Stimulated activated CD8-positive, alpha-beta memory T cell treated with anti-CD3 and anti-CD28 coated beads, Interleukin-7, amount 100 ng/mL, for 48 hours (primary cell): ENCODE measurements around the gene EXOC6B.

ENCODE experiments used
- DNase-seq, 2 donors: peaks; one replicate each; pipeline ENCODE4 v3.0.0-alpha.2; 2020; ENCODE audit warnings: low read depth in 1 of 2; ENCODE audit errors: extremely low read depth in 1 of 2

Gene EXOC6B

GRCh38 chr2:72744049-72744448, 81.8 kb downstream of the EXOC6B start:
- DNase-seq = no peak

GRCh38 chr2:72743481-72743880, 82.4 kb downstream of the EXOC6B start:
- no peak for DNase-seq

- DNase-seq = no peak
Observed at GRCh38 chr2:72738096-72738495, 87.7 kb downstream of the EXOC6B start.

- no peak for DNase-seq
Observed at GRCh38 chr2:72734432-72734831, 91.4 kb downstream of the EXOC6B start.

- no peak for DNase-seq
Observed at GRCh38 chr2:72731116-72731515, 94.7 kb downstream of the EXOC6B start.

GRCh38 chr2:72727356-72727755, 98.5 kb downstream of the EXOC6B start:
- DNase-seq = no peak

- no peak for DNase-seq
Observed at GRCh38 chr2:72723769-72724370, 102.0 kb downstream of the EXOC6B start.

- DNase-seq = no peak
Observed at GRCh38 chr2:72722492-72723070, 103.3 kb downstream of the EXOC6B start.

- no peak for DNase-seq
Observed at GRCh38 chr2:72719416-72719815, 106.4 kb downstream of the EXOC6B start.

- no peak for DNase-seq
Observed at GRCh38 chr2:72718876-72719275, 107.0 kb downstream of the EXOC6B start.

GRCh38 chr2:72716601-72717000, 109.2 kb downstream of the EXOC6B start:
- no peak for DNase-seq

- DNase-seq = no peak
Observed at GRCh38 chr2:72713857-72714256, 112.0 kb downstream of the EXOC6B start.

GRCh38 chr2:72712977-72713376, 112.9 kb downstream of the EXOC6B start:
- no peak for DNase-seq

- no peak for DNase-seq
Observed at GRCh38 chr2:72712304-72712703, 113.5 kb downstream of the EXOC6B start.

- no peak for DNase-seq
Observed at GRCh38 chr2:72710418-72711152, 115.2 kb downstream of the EXOC6B start.

GRCh38 chr2:72708236-72708635, 117.6 kb downstream of the EXOC6B start:
- DNase-seq = no peak

- DNase-seq = no peak
Observed at GRCh38 chr2:72698300-72698699, 127.5 kb downstream of the EXOC6B start.

GRCh38 chr2:72696559-72696958, 129.3 kb downstream of the EXOC6B start:
- DNase-seq = no peak

GRCh38 chr2:72695676-72696075, 130.2 kb downstream of the EXOC6B start:
- no peak for DNase-seq

- DNase-seq = no peak
Observed at GRCh38 chr2:72694715-72695496, 130.9 kb downstream of the EXOC6B start.

GRCh38 chr2:72689579-72690195, 136.1 kb downstream of the EXOC6B start:
- DNase-seq = no peak
